Amniotic stem cell (primary cell): Measurements from ENCODE around the gene PNMA6E.
"Not testable (repeated sequence)": the region's sequence is repeated elsewhere in the genome, so short reads cannot be mapped to it uniquely, and the experiment has no call there.

Experiments
- DNase-seq: peaks from one replicate; lab custom pipeline; 2025; lab: John Stamatoyannopoulos, UW

PNMA6E gene

DNA sequence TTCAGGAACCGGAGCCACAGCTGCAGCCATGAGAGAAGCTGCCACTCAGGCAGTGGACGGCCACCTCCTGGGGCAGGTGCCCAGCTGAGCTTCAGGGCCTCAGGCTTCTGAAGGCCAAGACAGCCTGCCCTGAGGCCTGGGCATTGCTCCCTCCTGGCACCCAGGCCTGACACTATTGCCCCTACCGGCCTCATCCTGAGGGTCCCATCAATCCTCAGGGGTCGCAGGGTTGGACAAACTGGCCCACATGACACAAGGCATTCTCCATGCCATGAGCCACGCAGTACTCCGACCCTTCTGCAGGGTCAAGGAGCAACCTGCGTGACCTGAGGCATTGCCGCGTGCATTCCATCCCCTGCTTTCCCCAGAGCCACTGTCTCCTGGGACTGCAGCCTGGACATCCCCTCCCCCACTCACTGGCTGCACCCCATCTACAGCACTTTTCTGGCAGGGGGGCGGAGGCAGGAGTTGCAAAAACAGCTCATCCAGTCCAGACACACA is 7.1 kb upstream of the PNMA6E start:
- no peak for DNase-seq

DNA sequence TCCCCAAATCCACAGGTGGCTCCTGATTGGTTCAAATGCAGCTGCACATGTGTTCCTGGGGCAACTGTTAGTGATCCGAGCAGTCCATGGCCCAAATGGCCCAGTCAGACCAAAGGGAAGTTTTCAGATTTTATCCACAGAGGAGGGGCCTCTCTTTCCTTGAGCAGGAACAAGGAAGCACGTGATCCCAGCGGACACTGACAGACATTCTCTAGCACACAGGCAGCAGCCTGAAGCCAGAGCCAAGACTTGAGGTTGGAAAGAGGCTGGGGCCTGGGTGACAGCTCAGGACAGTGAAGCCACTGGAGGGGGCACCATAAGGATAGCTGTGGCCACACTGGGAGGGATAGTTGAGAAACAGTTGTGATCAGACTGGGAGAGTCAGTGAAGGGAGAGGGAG is 6.6 kb upstream of the PNMA6E start:
- DNase-seq = no peak

DNA sequence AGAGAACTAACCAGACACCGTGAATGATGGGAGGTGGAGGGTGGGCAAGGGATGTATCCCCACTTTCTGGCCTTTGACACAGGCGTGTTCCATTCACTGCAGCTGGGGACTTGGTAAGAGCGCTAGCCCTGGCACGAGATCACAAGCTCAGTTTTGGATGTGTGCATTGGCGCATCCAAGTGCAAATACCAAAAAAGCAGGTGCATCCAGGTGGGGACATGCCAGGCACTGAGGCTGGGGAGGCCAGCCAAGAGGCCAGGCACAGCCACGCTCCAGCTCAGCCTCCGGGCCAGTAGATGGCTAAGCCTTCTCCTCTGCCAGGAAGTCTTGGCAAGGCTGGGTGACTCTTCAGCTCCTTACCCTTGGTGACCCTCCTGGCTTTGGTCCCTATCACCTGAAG is 5.8 kb upstream of the PNMA6E start:
- DNase-seq = no peak

- DNase-seq = no peak
Observed at GRCh38 chrX:153406011-153406410, 4.9 kb upstream of the PNMA6E start.

DNA sequence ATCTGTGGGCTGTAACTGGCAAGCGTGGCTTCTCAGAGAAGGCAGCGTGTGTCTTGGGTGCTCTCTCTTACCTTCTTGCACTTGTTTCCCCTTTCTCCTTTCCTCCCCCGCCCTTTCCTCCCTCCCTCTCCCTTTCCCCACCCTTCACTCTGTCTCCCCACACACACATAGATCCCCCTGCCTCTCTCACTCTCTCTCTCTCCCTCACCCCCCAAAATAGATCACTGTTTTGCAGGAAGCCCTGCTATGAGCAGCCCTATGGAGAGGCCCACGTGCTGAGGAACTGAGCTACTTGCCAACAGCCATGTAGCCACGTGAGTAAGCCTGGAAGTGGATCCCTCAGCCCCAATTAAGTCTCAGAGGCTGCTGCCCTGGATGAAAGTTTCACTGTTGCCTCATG is 4.3 kb upstream of the PNMA6E start:
- no peak for DNase-seq

DNA sequence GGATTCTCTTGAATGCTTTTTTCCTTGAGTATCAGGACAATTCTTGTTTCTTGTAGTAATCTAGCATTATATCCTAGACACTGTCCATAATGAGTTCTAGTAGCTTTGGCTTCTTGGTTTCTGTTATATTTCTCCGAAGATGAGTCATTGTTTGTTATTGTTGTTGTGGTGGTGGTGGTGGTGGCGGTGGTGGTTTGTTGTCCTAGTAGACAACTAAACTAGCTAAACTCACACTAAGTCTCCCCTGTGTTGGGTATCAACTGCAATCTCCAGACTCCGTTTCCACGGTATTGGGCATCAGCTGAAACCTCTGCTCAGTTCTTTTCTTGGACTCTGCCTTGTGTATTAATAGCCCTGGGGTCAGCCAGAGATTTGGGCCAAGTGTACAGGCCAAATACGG is 3.2 kb upstream of the PNMA6E start:
- DNase-seq = not testable (repeated sequence)

- no peak for DNase-seq
Observed at GRCh38 chrX:153400146-153401132, 711 bp downstream of the PNMA6E start.

DNA sequence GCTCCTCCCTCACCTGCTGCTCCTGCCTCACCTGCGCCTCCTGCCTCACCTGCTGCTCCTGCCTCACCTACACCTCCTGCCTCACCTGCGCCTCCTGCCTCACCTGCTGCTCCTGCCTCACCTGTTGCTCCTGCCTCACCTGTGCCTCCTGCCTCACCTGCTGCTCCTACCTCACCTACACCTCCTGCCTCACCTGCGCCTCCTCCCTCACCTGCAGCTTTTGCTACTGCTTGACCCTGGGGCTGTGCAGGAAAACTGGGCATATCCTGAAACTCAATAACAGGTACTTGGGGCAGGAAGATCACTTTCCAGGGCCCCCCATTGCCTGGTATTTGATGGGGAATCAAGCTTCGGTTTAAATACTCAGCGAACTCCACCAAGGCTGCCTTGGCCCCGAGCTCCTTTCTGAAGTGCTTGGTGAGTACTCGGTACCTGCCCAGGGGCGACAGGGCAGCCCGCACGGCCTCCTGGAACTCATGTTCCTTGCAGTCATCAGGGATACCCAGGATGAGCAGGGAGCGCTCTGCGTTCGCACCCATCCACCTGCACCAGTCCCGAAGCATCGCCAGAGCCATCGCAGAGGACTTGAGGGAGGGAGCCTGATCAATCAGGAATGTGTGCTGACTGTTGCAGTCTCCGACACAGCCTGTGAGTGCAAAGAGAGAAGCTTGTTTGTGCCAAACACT is 2.7 kb downstream of the PNMA6E start:
- no peak for DNase-seq

GRCh38 chrX:153397256-153397960 is 3.7 kb downstream of the PNMA6E start:
- DNase-seq = no peak

DNA sequence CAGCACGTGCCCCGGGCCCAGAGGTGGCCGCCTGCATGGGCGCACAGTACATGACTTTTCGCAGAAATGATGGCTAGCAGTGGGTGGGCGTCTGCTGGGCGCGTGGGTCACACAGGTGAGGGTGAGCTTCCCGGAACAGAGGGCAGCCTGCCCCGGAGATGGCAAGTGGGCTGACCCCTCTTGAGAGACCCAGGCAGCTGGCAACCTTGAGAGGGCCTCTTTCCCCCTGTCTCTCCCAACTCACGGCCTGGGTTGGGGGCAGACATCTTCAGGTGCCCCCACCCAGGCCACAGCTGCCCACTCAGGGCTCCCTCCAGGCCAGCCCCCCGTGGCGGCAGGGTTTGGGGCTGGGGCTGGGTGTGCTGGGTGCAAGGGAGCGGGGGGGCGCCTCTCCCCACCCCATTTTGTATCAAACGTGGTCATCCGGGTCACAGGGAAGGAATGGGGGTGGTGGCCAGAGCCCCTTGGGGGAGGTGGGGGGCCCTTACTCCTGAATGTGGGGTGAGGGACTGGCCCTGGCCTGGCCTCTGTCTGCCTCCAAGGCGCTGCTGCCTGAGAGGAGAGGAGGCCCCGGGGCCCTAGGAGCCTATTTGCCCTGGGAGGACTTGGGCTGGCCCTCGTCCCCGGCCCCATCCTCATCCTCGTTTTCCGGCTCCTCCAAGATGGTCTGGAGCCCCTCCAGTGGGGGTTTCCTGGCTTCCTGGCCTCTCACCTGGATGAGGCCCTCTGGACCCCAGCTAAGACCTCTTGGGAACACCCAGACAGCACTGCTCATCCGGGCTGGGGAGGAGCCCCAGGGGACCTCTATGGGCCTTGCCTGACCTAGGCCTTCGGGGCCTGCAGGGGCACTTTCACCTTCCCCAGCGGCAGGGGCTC is 4.6 kb downstream of the PNMA6E start:
- no peak for DNase-seq

- DNase-seq = no peak
Observed at GRCh38 chrX:153395613-153396319, 5.4 kb downstream of the PNMA6E start.

DNA sequence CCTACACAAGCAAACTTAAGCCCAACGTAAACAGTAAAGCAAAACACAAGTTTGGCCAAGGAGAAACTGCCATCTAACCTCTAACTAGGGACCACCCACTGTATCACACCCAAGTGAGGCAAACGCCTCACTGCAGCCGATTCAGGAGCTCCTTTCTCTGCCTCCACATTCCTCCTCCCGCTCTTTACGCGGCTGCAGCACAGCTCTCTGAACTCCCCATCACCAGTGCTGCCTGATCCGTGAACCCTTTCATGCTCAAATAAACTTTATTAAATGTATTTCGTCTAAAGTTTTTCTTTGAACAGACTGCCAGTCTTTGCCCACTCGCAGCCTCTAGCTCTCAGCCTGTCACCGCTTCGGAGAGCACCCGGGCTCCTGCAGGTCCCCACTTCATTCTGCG is 6.5 kb downstream of the PNMA6E start:
- DNase-seq = no peak

DNA sequence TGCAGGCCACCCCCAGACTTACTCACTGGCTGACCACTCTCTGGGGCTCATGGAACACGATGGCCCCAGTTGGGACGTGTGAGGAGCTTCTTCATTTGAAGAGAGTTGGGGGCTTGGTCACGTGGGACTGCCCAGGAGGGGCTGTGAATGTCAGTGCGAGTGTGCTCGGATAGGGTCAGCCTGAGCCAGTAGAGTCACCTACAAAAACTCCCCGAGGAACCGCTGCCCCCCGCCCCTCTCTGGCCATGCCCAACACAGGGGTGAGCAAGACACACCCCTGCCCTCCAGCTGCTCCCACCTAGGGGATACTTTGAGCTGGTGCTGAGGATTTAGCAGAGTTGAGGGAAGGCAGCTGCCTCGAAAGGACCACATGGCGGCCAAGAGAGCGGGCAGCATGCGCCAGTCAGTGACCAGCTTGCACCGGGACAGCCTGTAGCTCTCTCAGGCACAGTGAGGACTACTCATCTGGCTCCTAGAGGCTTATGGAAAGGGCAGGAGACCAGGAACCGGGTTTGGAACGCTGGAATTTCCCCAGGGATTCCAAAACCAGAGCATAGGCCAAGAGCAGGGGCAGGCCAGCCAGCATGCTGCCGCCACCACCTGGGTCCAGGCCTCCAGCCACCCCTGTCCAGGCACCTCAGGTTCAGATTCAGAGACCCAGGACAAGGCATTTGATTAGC is 8.4 kb downstream of the PNMA6E start:
- DNase-seq = no peak

DNA sequence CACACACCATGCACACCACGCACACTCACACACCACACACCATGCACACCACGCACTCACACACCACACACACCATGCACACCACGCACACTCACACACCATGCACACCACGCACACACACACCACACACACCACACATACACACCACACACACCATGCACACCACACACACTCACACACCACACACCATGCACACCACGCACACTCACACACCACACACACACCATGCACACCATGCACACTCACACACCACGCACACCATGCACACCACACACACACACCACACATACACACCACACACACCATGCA is 11.7 kb downstream of the PNMA6E start:
- not testable (repeated sequence) for DNase-seq

- DNase-seq = no peak
Observed at GRCh38 chrX:153388722-153389459, 12.3 kb downstream of the PNMA6E start.

DNA sequence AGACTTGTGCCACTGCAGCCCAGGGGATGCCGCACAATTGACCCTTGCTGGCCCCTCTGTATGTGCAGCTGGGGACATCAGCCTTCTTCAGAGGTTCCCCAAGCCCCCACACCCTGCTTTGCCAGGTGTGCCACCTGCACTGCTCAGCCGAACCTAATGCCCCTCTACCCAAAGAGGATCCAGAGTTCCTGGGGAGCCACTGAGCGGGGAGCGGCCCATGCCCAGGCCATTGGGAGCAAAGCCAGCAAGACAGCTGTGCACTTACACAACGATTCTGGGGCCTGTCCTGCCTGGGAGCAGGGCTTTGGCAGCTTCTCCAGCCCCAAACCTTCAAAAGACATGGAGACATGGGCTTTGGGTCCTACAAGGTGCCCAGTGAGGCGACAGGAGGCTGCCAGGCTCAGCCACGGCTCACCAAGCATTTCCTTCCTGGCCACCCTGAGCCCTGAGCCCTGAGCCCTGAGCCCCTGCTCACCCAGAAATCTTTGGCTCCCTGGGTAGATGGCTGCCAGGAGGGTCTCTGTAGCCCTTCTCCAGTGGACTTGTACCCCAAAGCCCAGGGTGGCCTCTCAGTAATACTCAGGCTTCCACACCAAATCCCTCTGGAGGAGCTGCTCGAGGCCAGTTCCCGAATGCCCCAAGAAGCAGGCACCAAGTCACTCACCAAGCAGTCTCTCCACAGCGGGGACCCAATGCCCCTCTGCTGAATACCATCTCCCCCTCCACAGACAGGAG is 13.0 kb downstream of the PNMA6E start:
- no peak for DNase-seq

DNA sequence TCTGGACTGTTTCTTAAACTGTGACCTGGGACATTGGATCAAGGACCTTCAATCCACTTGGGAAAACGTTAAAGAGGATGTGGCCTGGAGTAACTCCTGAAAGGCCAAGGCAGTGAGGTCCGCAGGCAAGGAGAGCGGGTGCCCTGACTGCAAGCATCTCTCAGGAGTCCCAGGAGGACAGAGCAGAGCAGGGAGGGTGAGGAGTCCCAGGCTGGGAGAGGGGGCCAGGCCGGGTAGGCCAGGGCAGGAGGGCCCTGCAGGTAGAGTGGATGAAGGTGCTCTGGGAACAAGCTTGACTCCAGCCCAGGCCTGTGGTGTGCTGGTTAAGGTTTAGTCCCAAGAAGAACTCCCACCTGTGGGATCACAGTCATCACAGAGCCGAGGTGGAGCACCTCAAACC is 13.8 kb downstream of the PNMA6E start:
- no peak for DNase-seq

- no peak for DNase-seq
Observed at GRCh38 chrX:153386097-153386496, 15.1 kb downstream of the PNMA6E start.

DNA sequence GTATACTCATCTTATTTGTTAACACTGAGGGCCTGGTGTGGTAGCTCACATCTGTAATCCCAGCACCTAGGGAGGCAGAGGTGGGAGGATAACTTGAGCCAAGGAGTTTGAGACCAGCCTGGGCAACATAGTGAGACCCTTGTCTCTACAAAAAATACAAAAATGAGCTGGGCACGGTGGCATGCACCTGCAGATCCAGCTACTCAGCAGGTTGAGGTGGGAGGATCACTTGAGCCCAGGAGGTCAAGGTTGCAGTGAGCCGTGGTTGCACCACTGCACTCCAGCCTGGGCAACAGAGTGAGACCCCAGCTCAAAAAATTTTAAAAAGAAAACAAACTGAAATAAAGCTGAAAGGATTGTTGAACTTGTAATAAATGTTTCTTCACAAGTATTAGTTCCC is 16.2 kb downstream of the PNMA6E start:
- not testable (repeated sequence) for DNase-seq
